Pancreas (tissue), 10 donors: ENCODE results near the gene VWA2. TPM values are rescaled to one million over a fixed set of nuclear protein-coding genes. Genes with fewer than 3 reads are reported as not detected.

Source experiments
- ATAC-seq, 4 donors: fragments of 200-7000 bp; cut with Tn5 transposase; one replicate each; pipeline versions ENCODE4 v1.8.0 to v1.9.1; 2020; ENCODE audit warnings: mild to moderate bottlenecking in 4 of 4, moderate library complexity in 4 of 4
- DNase-seq, 6 donors: peaks; one replicate each; pipeline ENCODE4 v3.0.0-alpha.2; 2020
- FAIRE-seq: peaks from 2 replicates; lab custom pipeline; 2012; peaks lifted over from hg19 to GRCh38; lab: Jason Lieb, UNC
- H3K27ac ChIP-seq, 4 donors: fragments of 200-600 bp; sonication (generic); 1 replicate in 3 of 4; 2 replicates in 1 of 4; pipeline versions ENCODE4 v1.5.0 to v1.8.0; 2020
- H3K27me3 ChIP-seq, 4 donors: fragments of 200-600 bp; one replicate each; pipeline ENCODE4 v1.8.0; 2021
- H3K36me3 ChIP-seq, 3 donors: fragments of 200-600 bp; sonication (generic) in 1 of 3; one replicate each; pipeline versions ENCODE4 v1.5.0 to v1.8.0; 2020 to 2021
- H3K4me1 ChIP-seq, 3 donors: fragments of 200-600 bp; one replicate each; pipeline ENCODE4 v1.8.0; 2021
- H3K4me3 ChIP-seq, 4 donors: fragments of 200-600 bp; sonication (generic) in 2 of 4; one replicate each; pipeline versions ENCODE4 v1.5.0 to v1.8.0; 2020 to 2021
- H3K9me3 ChIP-seq, 4 donors: fragments of 200-600 bp; one replicate each; pipeline ENCODE4 v1.8.0; 2021
- CTCF ChIP-seq, 4 donors: fragments of 200-600 bp; sonication (generic) in 3 of 4; IDR thresholded peaks; one replicate each; pipeline versions ENCODE4 v1.5.0 to v1.8.0; 2021; ENCODE audit warnings: antibody characterized with exemption in 4 of 4
- WGBS, 2 donors: extraction: QIAGEN DNeasy Blood & Tissue Kit; methylation state at CpG; one replicate each; pipeline ENCODE4 v1.1.7; 2013; 5-methylcytosine and 5-hydroxymethylcytosine counted together
- intact Hi-C, 3 donors: fragments of 100-400 bp; cut with DNase I; formaldehyde crosslinking; loops; one replicate each; pipeline versions ENCODE4 v1.11.1 to v1.14.2; 2022
- polyA plus RNA-seq, 2 donors: library from polyadenylated mRNA; stranded (reverse); fragments of 200-250 nt; gene quantifications; one replicate each; pipeline ENCODE4 v1.2.3, GENCODE V29; 2013
- total RNA-seq, 6 donors: library from RNA; stranded (reverse); fragmentation: NEBNext Ultra II Directional in 4 of 6; extraction: Animal tissue kit (Norgen Biotek cat#: 25700) in 4 of 6; gene quantifications; one replicate each; pipeline versions ENCODE4 v1.2.1 to v1.2.4, GENCODE V29; 2021 to 2023
- donor health status: healthy with polysubstance abuse.
- donor health status: DM: no; HTN: no; CAD: no; lungs with moderate emphysema.
- donor health status: DM: no; HTN: no; CAD: no.
- donor health status: control.
- donor health status: control.
- donor health status: Bipolar disorder and iron deficiency.
- donor health status: DM: yes; HTN: yes; CAD: no.
- donor health status: DM: no; HTN: no; CAD: no.
- donor health status: DM: no; HTN: no; CAD: no.
- donor health status: DM: yes; HTN: yes; CAD: no.

Gene VWA2
- total and polyA plus RNA-seq, 8 donors: 1.4 to 9.5 (median 4.2) TPM

- FAIRE-seq (no peak), DNase-seq (peak in 1 of 6 donors; percentile 9), ATAC-seq (no peak)
- Histone ChIP-seq H3K27me3 (no peaks in the 10 kb centered on the region), H3K36me3 (no peaks in the 10 kb centered on the region), H3K9me3 (no peaks in the 10 kb centered on the region), H3K4me3 (no peak overlapping the region), H3K4me1 (no peaks in the 10 kb centered on the region), H3K27ac (no peak overlapping the region)
- WGBS, 2 donors: 94 to 95% methylated on average over 10 of the region's 10 CpGs
- TF ChIP-seq CTCF (IDR thresholded peaks at IDR 0.05): no peak
- intact Hi-C loops: no loop called here
Measured at GRCh38 chr10:114283091-114283490, 44.0 kb downstream of the VWA2 start.

GRCh38 chr10:114283535-114284234, 44.6 kb downstream of the VWA2 start:
- Histone ChIP-seq H3K4me3 (no peak overlapping the region), H3K27me3 (no peaks in the 10 kb centered on the region), H3K27ac (no peak overlapping the region), H3K36me3 (no peaks in the 10 kb centered on the region), H3K4me1 (no peaks in the 10 kb centered on the region), H3K9me3 (no peaks in the 10 kb centered on the region)
- WGBS, 2 donors: 87 to 90% methylated on average over 6 of the region's 6 CpGs
- FAIRE-seq (no peak), ATAC-seq (no peak), DNase-seq (no peak)
- no peak for TF ChIP-seq CTCF (IDR thresholded peaks at IDR 0.05)
- intact Hi-C loops: no loop called here

DNA sequence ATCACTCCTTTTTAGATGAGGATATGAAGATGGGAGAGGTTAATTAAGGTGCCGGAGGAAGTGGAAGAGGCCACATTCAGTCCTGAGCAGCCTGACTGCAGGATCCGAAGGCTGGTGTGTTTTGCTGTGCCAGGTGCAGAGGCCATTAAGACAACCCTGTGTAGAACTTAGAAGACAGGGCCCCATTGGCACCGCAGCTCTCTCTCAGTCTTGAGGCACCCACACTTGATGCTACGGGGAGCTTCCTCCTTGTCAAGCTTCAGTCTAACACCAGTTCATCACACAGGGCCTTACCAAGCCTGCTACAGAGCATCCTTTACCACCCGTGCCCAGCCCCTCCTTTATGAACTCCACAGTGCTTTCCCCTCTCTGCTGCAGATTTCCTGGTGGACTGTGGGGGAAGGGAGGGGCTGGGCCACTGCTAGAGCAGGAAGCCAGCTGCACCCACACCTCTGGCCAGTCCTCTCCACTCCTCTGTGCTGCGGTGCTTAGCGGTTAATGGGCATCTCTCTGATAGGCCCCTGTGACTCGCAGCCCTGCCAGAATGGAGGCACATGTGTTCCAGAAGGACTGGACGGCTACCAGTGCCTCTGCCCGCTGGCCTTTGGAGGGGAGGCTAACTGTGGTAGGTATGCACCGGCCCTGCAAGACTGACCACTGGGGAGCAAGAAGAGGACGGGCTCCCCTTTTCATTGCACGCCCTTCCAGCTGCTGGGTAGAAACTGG, 45.5 kb downstream of the VWA2 start:
- Histone ChIP-seq H3K9me3 (no peaks in the 10 kb centered on the region), H3K36me3 (no peaks in the 10 kb centered on the region), H3K4me3 (no peak overlapping the region), H3K27me3 (no peaks in the 10 kb centered on the region), H3K27ac (no peak overlapping the region), H3K4me1 (no peaks in the 10 kb centered on the region)
- no peak for TF ChIP-seq CTCF (IDR thresholded peaks at IDR 0.05)
- no peak for ATAC-seq
- no peak for FAIRE-seq
- peak in 1 of 6 donors; percentile 23 for DNase-seq
- WGBS, 2 donors: 87 to 88% methylated on average over 13 of the region's 13 CpGs
- intact Hi-C loops: no loop called here

GRCh38 chr10:114285961-114286441, 46.9 kb downstream of the VWA2 start:
- H3K9me3 ChIP-seq: no peaks in the 10 kb centered on the region
- DNase-seq (peak in 1 of 6 donors; percentile 55), ATAC-seq (no peak), FAIRE-seq (no peak)
- no peak for TF ChIP-seq CTCF (IDR thresholded peaks at IDR 0.05)
- intact Hi-C loops: no loop called here
- no peaks in the 10 kb centered on the region for H3K36me3 ChIP-seq
- H3K27me3 ChIP-seq: no peaks in the 10 kb centered on the region
- no peak overlapping the region for H3K27ac ChIP-seq
- no peak overlapping the region for H3K4me3 ChIP-seq
- no peaks in the 10 kb centered on the region for H3K4me1 ChIP-seq
- WGBS, 2 donors: 88 to 93% methylated on average over 29 to 31 of the region's 31 CpGs
